DOHH2 (cell line): ENCODE measurements around the gene CBY1.

ENCODE experiments used
- H3F3A ChIP-seq: fragments of 200-600 bp; sonication (generic), shearing (Covaris generic); 2 replicates; pipeline ENCODE4 v1.6.0; 2016; ENCODE audit warnings: antibody characterized with exemption, mild to moderate bottlenecking; ENCODE audit not compliant: control insufficient read depth, insufficient read depth
- H3K27ac ChIP-seq: fragments of 200-600 bp; sonication (generic); 2 replicates; pipeline ENCODE4 v1.5.1; 2014; ENCODE audit warnings: low read depth, mild to moderate bottlenecking, low read length, moderate library complexity
- H3K27me3 ChIP-seq: fragments of 200-600 bp; sonication (generic); 2 replicates; pipeline ENCODE4 v1.6.1; 2014; ENCODE audit warnings: mild to moderate bottlenecking, low read length, mixed read lengths; ENCODE audit not compliant: control insufficient read depth
- H3K36me3 ChIP-seq: fragments of 200-600 bp; sonication (generic); 2 replicates; pipeline ENCODE4 v1.6.1; 2014; ENCODE audit warnings: mild to moderate bottlenecking, low read length, moderate library complexity, mixed read lengths; ENCODE audit not compliant: control insufficient read depth
- H3K4me1 ChIP-seq: fragments of 200-600 bp; sonication (generic); 2 replicates; pipeline ENCODE4 v1.6.1; 2014; ENCODE audit warnings: mild to moderate bottlenecking, low read length, mixed read lengths; ENCODE audit not compliant: control insufficient read depth
- H3K4me2 ChIP-seq: fragments of 200-600 bp; sonication (generic); 2 replicates; pipeline ENCODE4 v1.6.0; 2014; ENCODE audit warnings: mild to moderate bottlenecking, low read length, moderate library complexity
- H3K4me3 ChIP-seq: fragments of 200-600 bp; sonication (generic); 2 replicates; pipeline ENCODE4 v1.5.1; 2014; ENCODE audit warnings: mild to moderate bottlenecking, low read length, mixed read lengths
- H3K79me2 ChIP-seq: fragments of 200-600 bp; sonication (generic); 2 replicates; pipeline ENCODE4 v1.6.1; 2014; ENCODE audit warnings: mild to moderate bottlenecking, low read length, mixed read lengths; ENCODE audit not compliant: control insufficient read depth
- H3K9me2 ChIP-seq: fragments of 200-600 bp; sonication (generic); replicated peaks from 2 replicates; pipeline ENCODE4 v1.6.1; 2014; ENCODE audit warnings: mild to moderate bottlenecking, low read length, mixed read lengths; ENCODE audit not compliant: control insufficient read depth
- H3K9me3 ChIP-seq: fragments of 200-600 bp; sonication (generic); 2 replicates; pipeline ENCODE4 v1.6.1; 2014; ENCODE audit warnings: antibody characterized with exemption, low read length, mixed read lengths; ENCODE audit not compliant: control insufficient read depth, insufficient read depth
- H4K20me1 ChIP-seq: fragments of 200-600 bp; sonication (generic); 2 replicates; pipeline ENCODE4 v1.6.0; 2014; ENCODE audit warnings: low read depth, mild to moderate bottlenecking, antibody characterized with exemption, low read length, moderate library complexity; ENCODE audit not compliant: control insufficient read depth, insufficient read depth
- CTCF ChIP-seq: fragments of 200-600 bp; sonication (generic); IDR thresholded peaks from one replicate; pipeline ENCODE4 v1.5.1; 2014; ENCODE audit warnings: antibody characterized with exemption, mild to moderate bottlenecking, low read depth, low read length; ENCODE audit not compliant: poor library complexity, severe bottlenecking
- EZH2phosphoT487 ChIP-seq: fragments of 200-600 bp; sonication (generic); IDR thresholded peaks from 2 replicates; pipeline ENCODE4 v1.6.1; 2017; ENCODE audit warnings: borderline replicate concordance, mild to moderate bottlenecking, antibody characterized with exemption, low read length, moderate library complexity, mixed read lengths

Gene CBY1

GRCh38 chr22:38699784-38700183 is 43.3 kb downstream of the CBY1 start:
- no peaks in the 10 kb centered on the region for H3K9me2 ChIP-seq
- H3F3A ChIP-seq, result peaks cover 16% of the 10 kb centered on the region
- no peak overlapping the region; the same call in 1 of the 2 replicates for H3K27ac ChIP-seq
- H3K4me1 ChIP-seq, result peaks cover 64% of the 10 kb centered on the region
- H3K79me2 ChIP-seq, result peaks cover 69% of the 10 kb centered on the region
- no peaks in the 10 kb centered on the region for H3K27me3 ChIP-seq
- no peaks in the 10 kb centered on the region for H3K9me3 ChIP-seq
- TF ChIP-seq EZH2phosphoT487 (no peak), CTCF (no peak)
- peaks cover 10% of the 10 kb centered on the region; the same call in 1 of the 2 replicates for H4K20me1 ChIP-seq
- H3K4me3 ChIP-seq, result peak overlapping the region; percentile 98
- peak overlapping the region; percentile 93 for H3K4me2 ChIP-seq
- H3K36me3 ChIP-seq, result peaks cover 45% of the 10 kb centered on the region

GRCh38 chr22:38700270-38700788 is 43.9 kb downstream of the CBY1 start:
- H3F3A ChIP-seq, result peaks cover 16% of the 10 kb centered on the region
- no peak for TF ChIP-seq CTCF
- H3K27ac ChIP-seq, result peak overlapping the region; percentile 49

GRCh38 chr22:38700789-38701628 is 44.6 kb downstream of the CBY1 start, which contains the start of gene JOSD1:
Gene JOSD1 (minus strand): TSS chr22:38700943. CDS start chr22:38699987, 956 bp downstream.
- H3K4me2 ChIP-seq, result peak within 1 kb of the TSS; percentile 93
- peak within 1 kb of the TSS; percentile 76 for H3K27ac ChIP-seq
- no peaks in the 10 kb centered on the region for H3K9me3 ChIP-seq
- peaks cover 43% of the 10 kb centered on the region for H3K36me3 ChIP-seq
- H3K79me2 ChIP-seq, result peaks cover 59% of the 10 kb centered on the region
- peaks cover 16% of the 10 kb centered on the region for H3F3A ChIP-seq
- peak within 1 kb of the TSS; percentile 98 for H3K4me3 ChIP-seq
- no peaks in the 10 kb centered on the region for H3K9me2 ChIP-seq
- no peaks in the 10 kb centered on the region for H3K27me3 ChIP-seq
- peaks cover 10% of the 10 kb centered on the region; the same call in 1 of the 2 replicates for H4K20me1 ChIP-seq
- TF ChIP-seq EZH2phosphoT487 (no peak), CTCF (peak; percentile 14)
- peaks cover 66% of the 10 kb centered on the region for H3K4me1 ChIP-seq

More at GRCh38 chr22:38700270-38700788, 43.9 kb downstream of the CBY1 start:
- Histone ChIP-seq H3K27me3 (no peaks in the 10 kb centered on the region), H3K9me3 (no peaks in the 10 kb centered on the region), H3K79me2 (peaks cover 63% of the 10 kb centered on the region), H3K36me3 (peaks cover 45% of the 10 kb centered on the region), H4K20me1 (peaks cover 10% of the 10 kb centered on the region; the same call in 1 of the 2 replicates), H3K9me2 (no peaks in the 10 kb centered on the region), H3K4me3 (peak overlapping the region; percentile 98), H3K4me2 (peak overlapping the region; percentile 93), H3K4me1 (peaks cover 66% of the 10 kb centered on the region)
